Umbilical cord (tissue), 2 donors: Measurements from ENCODE around the gene PARVG. TPM values are rescaled to one million over a fixed set of nuclear protein-coding genes. Genes with fewer than 3 reads are reported as not detected.

ENCODE experiments used
- DNase-seq: peaks from one replicate; pipeline ENCODE4 v3.0.0-alpha.2; 2015; ENCODE audit warnings: low spot score
- total RNA-seq: library from RNA; depleted of rRNA; stranded (reverse); fragments of >200 nt; gene quantifications from one replicate; pipeline ENCODE4 v1.2.3, GENCODE V29; 2014; ENCODE audit warnings: low replicate concordance; ENCODE audit not compliant: insufficient read depth

PARVG gene
- total RNA-seq, 1 donor from 2014 or later = 7.5 TPM

DNA sequence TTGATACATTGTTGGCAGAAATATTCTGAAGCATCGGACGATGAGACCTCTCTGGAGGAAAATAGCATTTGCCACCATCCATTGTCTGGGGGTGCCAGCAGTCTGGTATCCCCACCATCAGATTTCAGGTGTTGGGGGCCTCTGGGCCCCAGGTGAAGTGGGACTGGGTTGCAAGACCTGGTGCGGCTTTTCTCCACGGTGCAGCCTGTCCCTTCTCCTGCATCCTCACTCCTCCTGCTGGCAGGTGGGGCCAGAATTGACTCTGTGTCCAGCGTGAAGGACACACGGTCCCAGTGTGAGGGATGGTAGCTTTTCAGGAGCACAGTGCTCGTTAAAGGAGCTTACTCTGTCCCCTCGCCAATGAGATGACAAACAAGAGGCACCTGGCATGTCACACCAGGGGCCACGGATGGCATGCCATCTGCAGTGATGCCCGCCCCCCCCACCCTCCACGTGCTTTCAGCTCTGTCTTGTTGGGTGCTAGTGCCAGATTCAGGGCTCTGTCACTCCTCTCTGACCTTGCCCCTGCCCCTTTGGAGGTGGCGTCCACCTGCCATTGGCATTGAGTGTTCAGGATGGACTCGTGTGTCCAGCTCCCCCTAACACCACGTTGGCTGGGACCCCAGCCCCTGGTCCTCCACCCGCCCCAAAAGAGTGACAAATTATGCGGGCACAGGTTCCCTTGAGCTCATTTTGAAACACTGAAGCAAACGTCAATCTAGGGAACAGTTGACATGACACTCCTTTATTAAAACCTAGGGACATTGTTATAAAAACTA lies 62.4 kb downstream of the PARVG start:
- DNase-seq = no peak

DNA sequence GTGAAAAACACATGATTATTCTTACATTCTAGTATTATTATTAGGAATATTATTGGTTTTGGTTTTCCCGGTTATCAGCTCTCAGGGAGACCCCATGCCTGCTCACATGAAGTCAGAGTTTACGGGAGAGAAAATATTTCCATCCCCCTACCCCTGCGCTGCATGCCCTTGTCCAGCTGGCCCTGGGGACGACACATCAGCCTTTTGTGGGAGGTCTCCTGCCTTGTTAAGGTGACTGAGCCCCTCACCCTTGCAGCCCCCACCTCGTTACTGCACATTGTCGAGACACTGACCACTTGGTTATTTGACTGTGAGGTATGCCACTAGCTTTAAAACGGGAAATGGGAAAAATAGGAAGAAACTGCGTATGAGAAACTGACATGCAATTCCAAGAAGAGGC lies 63.0 kb downstream of the PARVG start:
- DNase-seq = no peak

DNA sequence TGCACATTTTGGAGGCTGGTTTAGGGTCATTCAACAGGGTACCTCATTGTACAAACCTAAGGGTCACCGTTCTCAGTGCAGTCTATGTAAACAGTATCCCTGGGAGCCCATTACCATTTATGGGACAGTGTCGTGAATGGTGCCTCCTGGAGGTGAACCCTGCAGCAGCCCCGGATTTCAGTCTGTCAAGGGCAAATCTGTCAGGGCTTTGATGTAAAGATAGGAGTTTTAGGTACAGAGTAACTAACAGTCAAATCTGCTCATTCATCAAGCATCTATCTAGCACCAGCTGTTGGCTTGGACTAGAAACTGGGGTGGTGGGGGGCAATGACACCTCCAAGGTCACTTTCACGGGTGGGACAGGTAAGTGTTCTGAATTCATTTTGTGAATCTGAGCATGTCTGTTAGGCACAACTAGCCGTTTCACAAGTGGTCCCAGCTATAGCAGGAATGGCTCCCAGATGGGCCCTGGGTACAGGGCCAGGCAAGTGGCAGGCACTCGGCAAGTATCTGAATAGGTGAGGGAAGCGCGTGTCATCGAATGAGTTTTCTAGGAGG lies 63.6 kb downstream of the PARVG start:
- DNase-seq = no peak

DNA sequence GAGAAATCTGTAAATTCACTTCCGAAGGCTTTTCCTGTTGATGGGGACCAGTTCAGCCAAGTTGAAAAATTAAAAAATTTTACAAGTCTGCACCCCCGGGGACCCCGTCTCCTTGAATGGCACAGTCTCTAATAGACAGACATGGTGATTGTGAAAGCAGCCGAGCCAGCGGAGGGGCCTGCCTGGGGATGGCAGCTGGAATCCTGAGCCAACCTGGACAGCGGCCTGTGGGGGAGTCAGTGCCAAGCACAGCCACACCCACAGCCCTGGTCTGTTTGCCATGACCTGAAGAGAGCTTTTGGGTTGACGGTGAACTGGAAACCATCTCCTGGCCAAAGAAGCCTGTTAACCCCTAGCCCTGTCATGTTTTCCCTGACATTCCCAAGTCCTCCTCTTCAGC lies 64.7 kb downstream of the PARVG start:
- no peak for DNase-seq

DNA sequence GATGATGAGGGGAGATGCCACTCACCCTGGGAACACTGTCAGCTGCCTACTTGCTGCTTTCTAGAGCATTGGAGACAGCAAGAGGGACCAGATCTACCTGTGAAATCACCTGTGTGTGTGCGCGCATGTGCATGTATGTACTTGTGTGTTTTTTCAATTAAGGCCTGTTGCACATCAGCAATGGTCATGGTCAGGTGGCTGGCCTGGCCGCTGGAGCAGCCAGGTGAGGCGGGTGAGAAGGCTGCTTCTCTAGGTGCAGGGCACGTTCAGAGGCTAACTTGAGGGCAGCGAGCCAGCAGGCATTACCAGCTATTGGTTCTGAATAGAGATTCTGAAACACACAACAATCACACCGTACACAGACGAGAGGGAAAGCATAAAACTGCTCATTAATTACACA lies 65.1 kb downstream of the PARVG start:
- no peak for DNase-seq

GRCh38 chr22:44246615-44247326 lies 66.0 kb downstream of the PARVG start:
- no peak for DNase-seq

DNA sequence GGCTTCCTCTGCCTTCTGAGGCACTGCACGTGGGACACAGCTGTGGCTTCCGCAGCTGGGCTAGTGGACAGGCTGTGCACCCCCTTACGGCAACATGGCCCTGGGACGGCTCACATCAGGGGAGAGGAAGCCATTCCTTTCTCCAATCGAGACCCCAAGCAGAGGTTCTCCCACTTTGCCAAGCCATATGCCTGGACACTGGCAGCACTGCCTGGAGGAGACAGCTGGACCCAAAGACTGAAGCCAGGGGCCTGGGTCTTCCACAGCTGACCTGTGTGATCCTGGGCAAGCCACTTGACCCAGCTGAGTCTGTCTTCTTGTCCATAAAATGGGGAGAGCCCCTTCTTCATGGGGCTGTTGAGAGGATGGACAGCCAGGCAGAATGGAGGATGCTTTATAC lies 66.6 kb downstream of the PARVG start:
- DNase-seq = no peak

DNA sequence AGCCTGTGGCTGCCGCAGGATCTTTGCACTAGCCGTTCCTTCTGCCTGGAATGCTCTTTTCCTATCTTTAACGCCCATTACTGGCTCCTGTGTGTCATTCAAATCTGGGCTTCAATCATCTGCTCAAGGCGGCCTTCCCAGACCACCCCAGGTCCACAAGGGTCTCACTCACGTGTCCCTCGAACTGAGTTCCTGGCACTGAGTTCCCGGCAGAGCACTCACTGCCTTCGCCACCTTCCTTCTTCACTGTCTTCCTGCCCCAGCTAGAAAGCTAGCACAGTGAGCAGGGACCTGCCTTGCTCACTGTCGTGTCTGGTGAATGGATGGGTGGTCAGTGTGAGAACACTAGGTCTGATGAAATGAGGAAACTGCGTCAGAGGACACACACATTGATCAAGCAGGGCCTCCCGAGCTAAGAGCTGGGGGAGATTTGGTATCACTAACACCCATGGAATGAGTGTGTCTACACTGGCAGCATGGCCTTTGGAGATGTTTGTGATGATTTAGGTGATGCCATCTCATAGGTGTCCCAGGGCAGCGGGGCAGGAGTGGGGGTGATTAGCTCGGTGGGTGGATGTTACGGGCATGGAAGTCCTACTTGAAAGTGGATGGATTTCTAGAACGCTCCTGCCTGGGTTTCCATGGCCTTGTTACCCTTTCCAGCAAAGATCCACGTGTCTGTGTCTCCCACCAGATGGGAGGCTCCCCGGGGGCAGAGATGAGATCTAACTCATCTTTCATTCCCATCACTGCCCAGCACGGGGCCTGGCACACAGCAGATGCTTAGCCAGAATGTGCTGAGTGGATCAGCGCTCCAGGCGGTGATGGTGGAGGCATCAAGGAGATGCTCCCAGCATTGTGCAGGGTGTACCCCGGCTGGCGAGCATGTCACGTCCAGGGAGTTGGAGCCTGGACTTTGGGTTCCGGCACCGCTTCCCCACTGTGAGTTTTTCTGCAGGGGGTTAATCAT lies 67.5 kb downstream of the PARVG start:
- DNase-seq = no peak

DNA sequence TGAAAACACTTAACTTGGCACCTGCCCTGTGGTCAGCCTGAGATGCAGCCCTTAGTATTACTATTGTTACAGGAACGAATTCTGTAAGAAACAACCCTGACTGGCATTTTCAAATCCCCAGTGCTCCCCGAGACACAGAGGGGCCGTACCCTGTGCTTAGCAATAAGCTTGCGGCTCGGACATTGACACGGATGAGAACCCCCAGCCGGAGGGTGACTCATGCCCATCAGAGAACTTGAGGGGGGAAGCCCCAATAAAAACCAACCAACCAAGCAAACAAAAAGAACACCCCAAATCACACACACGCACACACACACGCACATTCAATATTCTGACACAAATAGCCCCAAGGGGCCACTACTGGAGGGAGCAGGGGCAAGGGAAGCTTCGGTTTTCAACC lies 68.2 kb downstream of the PARVG start:
- no peak for DNase-seq

- DNase-seq = no peak
Observed at GRCh38 chr22:44249376-44250147, 68.8 kb downstream of the PARVG start.

DNA sequence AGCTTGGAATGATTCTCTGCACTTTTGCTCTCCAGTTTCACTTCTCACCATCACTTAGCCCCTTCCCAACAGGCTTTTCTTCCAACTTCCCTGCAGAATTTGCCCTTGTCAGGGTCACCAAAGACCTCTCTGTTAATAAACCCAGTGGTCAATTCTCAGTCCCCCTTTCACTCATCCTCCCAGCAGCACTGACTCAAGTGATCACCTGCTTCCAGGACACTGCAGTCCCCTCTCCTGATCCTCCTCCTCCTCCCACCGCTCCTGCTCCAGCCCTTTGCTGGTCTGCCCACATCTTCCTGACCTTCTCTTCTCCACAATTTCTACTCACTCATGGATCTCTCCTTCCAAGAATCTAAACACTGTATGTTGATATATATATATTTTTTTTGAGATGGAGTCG lies 74.1 kb downstream of the PARVG start:
- DNase-seq = no peak

GRCh38 chr22:44256085-44256484 lies 75.4 kb downstream of the PARVG start:
- no peak for DNase-seq

GRCh38 chr22:44256556-44257485 lies 76.1 kb downstream of the PARVG start:
- DNase-seq = no peak

Other genes with a start within 250 kb of the PARVG start
- 18.8 TPM for gene SAMM50, start 225.5 kb upstream of the PARVG start, total RNA-seq
- 11.8 TPM for gene PARVB, start 156.6 kb upstream of the PARVG start, total RNA-seq
- gene SHISAL1, start 132.0 kb downstream of the PARVG start, total RNA-seq = 3.9 TPM